ENCODE results near the gene CD200.
A peak's percentile ranks its signal among the peaks of the same experiment; 100 is the strongest.
"Not testable (repeated sequence)": the region's sequence is repeated elsewhere in the genome, so short reads cannot be mapped to it uniquely, and the experiment has no call there.

Gene CD200

GRCh38 chr3:112378347-112378746 lies 45.4 kb downstream of the CD200 start:
- H3K27me3 ChIP-seq (ENCODE audit: control insufficient read depth, insufficient read depth, low read length); H3K27ac ChIP-seq (ENCODE audit: low read length); H3K9ac ChIP-seq (ENCODE audit: low read length); H3K4me1 ChIP-seq (ENCODE audit: control insufficient read depth, low read depth, low read length); H3K9me3 ChIP-seq (ENCODE audit: control insufficient read depth, low read depth, low read length); H3K4me3 ChIP-seq (ENCODE audit: low read length); H3K36me3 ChIP-seq (ENCODE audit: control insufficient read depth, low read depth, low read length): not testable (repeated sequence)

DNA sequence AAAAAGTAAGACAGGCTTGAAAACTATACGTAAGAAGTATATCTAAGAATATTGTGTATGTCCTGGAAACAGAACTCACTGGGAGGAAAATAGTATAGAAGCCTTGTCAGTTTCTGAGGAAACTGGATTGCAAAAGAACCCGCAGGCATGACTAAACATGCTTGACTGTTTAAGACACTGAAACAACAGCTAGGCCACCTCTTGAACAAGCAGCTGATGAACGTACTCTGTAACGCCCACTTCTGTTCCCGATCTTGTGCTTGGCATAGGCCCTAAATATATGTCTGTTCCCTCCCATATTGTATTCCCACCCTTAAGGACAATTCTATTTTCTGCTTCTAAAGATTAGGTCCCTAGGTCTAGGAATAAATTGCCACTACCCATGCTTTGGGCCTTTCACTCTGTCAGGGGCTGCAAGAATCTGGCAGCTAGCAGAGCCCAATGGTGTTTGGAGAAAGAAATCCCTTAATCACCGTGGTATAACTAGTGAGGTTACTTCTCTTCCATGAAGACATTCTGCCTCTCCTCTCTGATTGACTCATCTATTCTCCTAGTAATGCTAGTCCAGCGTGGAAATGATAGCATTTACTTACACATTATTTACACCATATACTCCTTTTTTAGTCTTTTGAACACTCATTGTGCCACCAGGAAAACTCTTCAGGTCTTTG lies 46.2 kb downstream of the CD200 start:
- no peak overlapping the region for H3K27ac ChIP-seq (ENCODE audit: low read length)
- H3K4me3 ChIP-seq (ENCODE audit: low read length): no peak overlapping the region
- H3K9ac ChIP-seq (ENCODE audit: low read length): no peak overlapping the region
- H3K27me3 ChIP-seq (ENCODE audit: control insufficient read depth, insufficient read depth, low read length): no peaks in the 10 kb centered on the region
- peaks cover 7% of the 10 kb centered on the region for H3K4me1 ChIP-seq (ENCODE audit: control insufficient read depth, low read depth, low read length)
- no peaks in the 10 kb centered on the region for H3K9me3 ChIP-seq (ENCODE audit: control insufficient read depth, low read depth, low read length)
- no peaks in the 10 kb centered on the region for H3K36me3 ChIP-seq (ENCODE audit: control insufficient read depth, low read depth, low read length)

GRCh38 chr3:112381673-112382542 lies 49.0 kb downstream of the CD200 start:
- H3K9ac ChIP-seq (ENCODE audit: low read length): no peak overlapping the region
- no peak overlapping the region for H3K27ac ChIP-seq (ENCODE audit: low read length)
- H3K4me3 ChIP-seq (ENCODE audit: low read length): no peak overlapping the region
- H3K9me3 ChIP-seq (ENCODE audit: control insufficient read depth, low read depth, low read length): no peaks in the 10 kb centered on the region
- no peaks in the 10 kb centered on the region for H3K27me3 ChIP-seq (ENCODE audit: control insufficient read depth, insufficient read depth, low read length)
- no peaks in the 10 kb centered on the region for H3K36me3 ChIP-seq (ENCODE audit: control insufficient read depth, low read depth, low read length)
- peaks cover 16% of the 10 kb centered on the region for H3K4me1 ChIP-seq (ENCODE audit: control insufficient read depth, low read depth, low read length)

DNA sequence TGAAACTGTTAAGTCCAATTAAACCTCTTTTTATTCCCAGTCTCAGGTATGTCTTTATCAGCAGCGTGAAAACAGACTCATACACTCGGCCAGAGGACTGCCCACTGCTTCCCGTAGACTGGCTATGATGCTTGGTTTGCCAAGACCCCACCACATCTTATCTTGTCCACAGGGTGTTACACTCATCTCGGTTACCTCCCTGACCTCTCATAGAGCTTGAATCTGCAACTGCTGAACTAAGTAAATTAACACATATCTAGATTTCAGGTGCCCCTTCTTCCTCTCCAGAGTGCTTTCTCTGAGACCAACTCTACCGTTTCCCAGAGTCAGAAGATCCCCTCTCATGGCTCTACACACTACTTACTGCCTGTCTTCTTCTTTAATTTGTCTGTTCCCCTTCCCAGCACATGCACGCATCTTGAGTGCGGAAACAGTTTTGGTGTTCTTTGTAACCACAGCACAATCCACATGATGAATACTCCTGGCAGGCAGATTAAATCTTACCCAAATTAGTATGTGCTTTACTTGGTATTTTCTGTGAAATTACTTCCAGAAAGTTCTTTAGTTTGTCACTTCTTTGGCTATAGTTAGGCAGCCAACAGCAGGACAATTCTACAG lies 49.7 kb downstream of the CD200 start:
- H3K9me3 ChIP-seq (ENCODE audit: control insufficient read depth, low read depth, low read length): no peaks in the 10 kb centered on the region
- no peak overlapping the region for H3K27ac ChIP-seq (ENCODE audit: low read length)
- no peak overlapping the region for H3K9ac ChIP-seq (ENCODE audit: low read length)
- no peaks in the 10 kb centered on the region for H3K36me3 ChIP-seq (ENCODE audit: control insufficient read depth, low read depth, low read length)
- no peak overlapping the region for H3K4me3 ChIP-seq (ENCODE audit: low read length)
- no peaks in the 10 kb centered on the region for H3K27me3 ChIP-seq (ENCODE audit: control insufficient read depth, insufficient read depth, low read length)
- H3K4me1 ChIP-seq (ENCODE audit: control insufficient read depth, low read depth, low read length): peaks cover 11% of the 10 kb centered on the region

DNA sequence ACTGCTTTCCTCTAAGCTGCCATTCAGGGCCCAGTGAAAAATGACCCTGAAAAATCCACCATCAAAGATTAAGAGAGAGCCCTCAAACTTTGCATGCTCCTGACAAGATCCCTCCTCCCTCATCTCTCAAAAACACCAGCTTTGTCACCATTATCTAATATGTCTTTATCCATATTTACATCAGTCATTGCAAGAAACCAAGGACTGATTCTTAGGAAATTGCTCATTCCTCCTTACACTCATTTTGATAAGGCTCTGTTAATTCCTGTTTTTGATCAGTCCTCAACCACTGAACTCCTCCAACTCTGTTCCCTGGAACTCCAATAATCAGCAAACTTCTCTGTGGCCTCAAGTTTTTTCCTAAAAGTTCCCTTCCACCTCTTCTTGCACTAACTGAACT lies 51.8 kb downstream of the CD200 start:
- no peaks in the 10 kb centered on the region for H3K27me3 ChIP-seq (ENCODE audit: control insufficient read depth, insufficient read depth, low read length)
- peaks cover 12% of the 10 kb centered on the region for H3K4me1 ChIP-seq (ENCODE audit: control insufficient read depth, low read depth, low read length)
- no peak overlapping the region for H3K27ac ChIP-seq (ENCODE audit: low read length)
- H3K9ac ChIP-seq (ENCODE audit: low read length): no peak overlapping the region
- H3K4me3 ChIP-seq (ENCODE audit: low read length): no peak overlapping the region
- no peaks in the 10 kb centered on the region for H3K36me3 ChIP-seq (ENCODE audit: control insufficient read depth, low read depth, low read length)
- H3K9me3 ChIP-seq (ENCODE audit: control insufficient read depth, low read depth, low read length): no peaks in the 10 kb centered on the region

GRCh38 chr3:112388972-112389371 lies 56.0 kb downstream of the CD200 start:
- Histone ChIP-seq H3K27ac (ENCODE audit: low read length) (no peak overlapping the region), H3K9ac (ENCODE audit: low read length) (no peak overlapping the region), H3K36me3 (ENCODE audit: control insufficient read depth, low read depth, low read length) (no peaks in the 10 kb centered on the region), H3K9me3 (ENCODE audit: control insufficient read depth, low read depth, low read length) (peaks cover 12% of the 10 kb centered on the region), H3K27me3 (ENCODE audit: control insufficient read depth, insufficient read depth, low read length) (no peaks in the 10 kb centered on the region), H3K4me3 (ENCODE audit: low read length) (no peak overlapping the region), H3K4me1 (ENCODE audit: control insufficient read depth, low read depth, low read length) (peaks cover 30% of the 10 kb centered on the region)

DNA sequence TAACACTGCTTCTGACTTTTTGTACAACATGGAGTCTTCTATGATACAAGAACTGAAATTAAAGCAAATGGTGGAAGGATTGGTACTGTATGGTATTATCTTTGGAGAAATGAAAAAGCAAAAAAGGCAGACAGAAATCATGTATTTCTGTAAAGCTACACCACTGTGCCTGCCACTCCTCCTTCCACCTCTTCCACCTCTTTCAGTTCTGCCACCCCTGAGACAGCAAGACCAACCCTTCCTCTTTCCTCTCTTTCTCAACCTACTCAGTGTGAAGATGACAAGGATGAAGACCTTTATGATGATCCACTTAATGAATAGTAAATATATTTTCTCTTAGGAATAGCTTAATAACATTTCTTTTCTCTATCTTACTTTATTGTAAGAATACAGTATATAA lies 57.0 kb downstream of the CD200 start:
- H3K36me3 ChIP-seq (ENCODE audit: control insufficient read depth, low read depth, low read length): no peaks in the 10 kb centered on the region
- H3K4me3 ChIP-seq (ENCODE audit: low read length): no peak overlapping the region
- no peak overlapping the region for H3K9ac ChIP-seq (ENCODE audit: low read length)
- H3K9me3 ChIP-seq (ENCODE audit: control insufficient read depth, low read depth, low read length): peaks cover 12% of the 10 kb centered on the region
- H3K27ac ChIP-seq (ENCODE audit: low read length): no peak overlapping the region
- no peaks in the 10 kb centered on the region for H3K27me3 ChIP-seq (ENCODE audit: control insufficient read depth, insufficient read depth, low read length)
- H3K4me1 ChIP-seq (ENCODE audit: control insufficient read depth, low read depth, low read length): peaks cover 29% of the 10 kb centered on the region

GRCh38 chr3:112390783-112391641 lies 58.1 kb downstream of the CD200 start:
- Histone ChIP-seq H3K4me1 (ENCODE audit: control insufficient read depth, low read depth, low read length) (peaks cover 27% of the 10 kb centered on the region), H3K36me3 (ENCODE audit: control insufficient read depth, low read depth, low read length) (no peaks in the 10 kb centered on the region), H3K9me3 (ENCODE audit: control insufficient read depth, low read depth, low read length) (peaks cover 12% of the 10 kb centered on the region), H3K27me3 (ENCODE audit: control insufficient read depth, insufficient read depth, low read length) (no peaks in the 10 kb centered on the region), H3K4me3 (ENCODE audit: low read length) (peak overlapping the region; percentile 18), H3K9ac (ENCODE audit: low read length) (peak overlapping the region; percentile 31), H3K27ac (ENCODE audit: low read length) (peak overlapping the region; percentile 55)

- Histone ChIP-seq H3K36me3 (ENCODE audit: control insufficient read depth, low read depth, low read length) (no peaks in the 10 kb centered on the region), H3K27ac (ENCODE audit: low read length) (peak overlapping the region; percentile 49), H3K9me3 (ENCODE audit: control insufficient read depth, low read depth, low read length) (peaks cover 12% of the 10 kb centered on the region), H3K9ac (ENCODE audit: low read length) (no peak overlapping the region), H3K4me3 (ENCODE audit: low read length) (no peak overlapping the region), H3K4me1 (ENCODE audit: control insufficient read depth, low read depth, low read length) (peaks cover 27% of the 10 kb centered on the region), H3K27me3 (ENCODE audit: control insufficient read depth, insufficient read depth, low read length) (no peaks in the 10 kb centered on the region)
Measured at GRCh38 chr3:112391648-112392047, 58.7 kb downstream of the CD200 start.

GRCh38 chr3:112392393-112393359 lies 59.7 kb downstream of the CD200 start:
- Histone ChIP-seq H3K9ac (ENCODE audit: low read length) (no peak overlapping the region), H3K9me3 (ENCODE audit: control insufficient read depth, low read depth, low read length) (peaks cover 12% of the 10 kb centered on the region), H3K4me1 (ENCODE audit: control insufficient read depth, low read depth, low read length) (peaks cover 29% of the 10 kb centered on the region), H3K27me3 (ENCODE audit: control insufficient read depth, insufficient read depth, low read length) (no peaks in the 10 kb centered on the region), H3K4me3 (ENCODE audit: low read length) (no peak overlapping the region), H3K27ac (ENCODE audit: low read length) (no peak overlapping the region), H3K36me3 (ENCODE audit: control insufficient read depth, low read depth, low read length) (no peaks in the 10 kb centered on the region)

All from iPS-18a (cell line).